ENCODE results near the gene PFKFB2.

The PFKFB2 gene

GRCh38 chr1:207072233-207072632, 19.2 kb downstream of the PFKFB2 start:
- DNase-seq (ENCODE audit: insufficient read length, low spot score), result no peak
- TF ChIP-seq CTCF (IDR thresholded peaks at IDR 0.05; ENCODE audit: insufficient read depth, missing control alignments), result no peak
- no peak for FAIRE-seq

DNA sequence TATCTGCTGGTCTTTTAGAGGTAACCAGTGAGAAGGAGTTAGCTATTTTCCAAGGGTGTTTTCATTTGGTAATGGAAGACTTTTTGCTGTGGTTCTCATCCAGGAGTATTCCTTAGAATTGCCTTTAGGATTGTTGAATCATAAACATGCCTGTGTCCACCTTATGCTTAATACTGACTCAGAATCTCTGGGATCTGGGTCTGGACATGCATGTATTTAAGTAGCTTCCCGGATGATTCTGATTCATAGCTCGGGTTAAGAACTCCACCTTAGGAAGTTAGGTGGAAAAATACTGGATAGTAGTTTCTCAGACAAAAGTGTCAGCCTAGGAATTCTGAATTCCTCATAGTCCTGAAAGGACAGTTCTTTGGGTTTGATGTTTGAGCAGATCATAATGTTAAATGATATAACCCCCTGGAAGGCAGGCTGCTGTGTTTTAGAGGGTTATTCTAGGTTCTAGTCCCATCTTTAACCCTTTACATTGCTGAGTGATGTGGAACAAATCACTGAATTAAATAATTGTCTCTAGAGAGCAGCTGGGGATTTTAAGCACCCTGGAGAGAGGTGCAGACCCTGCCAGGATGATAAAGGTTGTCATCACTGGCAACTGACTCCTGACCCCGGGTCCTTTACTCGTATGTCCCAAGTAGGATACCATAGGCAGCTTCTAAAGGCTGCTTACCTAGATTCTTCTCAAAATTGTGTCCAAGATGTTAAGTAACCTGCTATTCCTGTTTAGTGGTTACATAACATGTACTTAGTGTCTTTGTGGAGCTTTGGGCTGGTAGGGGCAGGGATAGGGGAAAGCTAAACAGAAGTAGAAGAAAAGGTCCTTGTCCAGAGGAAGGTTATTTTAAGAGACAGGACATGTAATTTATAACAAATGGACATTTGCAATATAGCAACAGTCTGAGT, 21.1 kb downstream of the PFKFB2 start:
- no peak for TF ChIP-seq CTCF (IDR thresholded peaks at IDR 0.05; ENCODE audit: insufficient read depth, missing control alignments)
- DNase-seq (ENCODE audit: insufficient read length, low spot score) (no peak), FAIRE-seq (no peak)

DNA sequence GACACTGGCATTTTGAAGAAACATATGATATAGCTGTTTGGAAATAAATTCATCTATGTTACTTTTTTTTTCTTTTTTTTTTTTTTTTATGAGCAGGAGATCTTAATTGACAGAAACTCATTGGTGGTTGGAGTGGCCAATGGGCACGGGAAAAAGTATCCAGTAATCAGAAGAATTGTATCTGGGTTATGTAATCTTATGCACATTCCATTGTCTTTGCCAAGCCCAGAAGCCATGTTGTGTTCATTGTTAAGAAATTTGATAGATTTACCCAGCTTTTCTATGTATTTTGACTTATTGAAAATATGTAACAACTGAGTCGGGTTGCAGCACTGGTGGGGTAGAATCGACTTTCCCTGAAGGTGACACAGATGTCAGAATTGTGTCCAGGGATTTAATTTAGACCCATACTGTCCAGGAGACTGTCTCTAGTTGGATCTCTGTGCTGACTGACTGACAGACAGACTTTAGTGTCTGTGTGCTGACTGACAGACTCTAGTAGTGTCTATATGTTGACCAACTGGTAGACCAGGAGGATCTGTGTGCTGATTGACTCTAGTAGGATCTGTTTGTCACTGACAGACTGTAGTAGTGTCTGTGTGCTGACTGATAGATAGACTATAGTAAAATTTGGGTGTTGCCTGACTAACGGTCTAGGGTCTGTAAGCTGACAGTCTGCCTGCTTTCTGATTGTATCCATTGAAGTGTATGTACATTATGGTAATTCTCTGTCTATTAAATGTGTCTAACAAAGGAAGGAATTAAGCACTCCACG, 23.3 kb downstream of the PFKFB2 start:
- DNase-seq (ENCODE audit: insufficient read length, low spot score) (no peak), FAIRE-seq (no peak)
- TF ChIP-seq CTCF (IDR thresholded peaks at IDR 0.05; ENCODE audit: insufficient read depth, missing control alignments), result no peak

- DNase-seq (ENCODE audit: insufficient read length, low spot score) (no peak), FAIRE-seq (no peak)
- TF ChIP-seq CTCF (IDR thresholded peaks at IDR 0.05; ENCODE audit: insufficient read depth, missing control alignments), result no peak
Measured at GRCh38 chr1:207077012-207077411, 23.9 kb downstream of the PFKFB2 start.

GRCh38 chr1:207077470-207078377, 24.6 kb downstream of the PFKFB2 start:
- TF ChIP-seq CTCF (IDR thresholded peaks at IDR 0.05; ENCODE audit: insufficient read depth, missing control alignments), result peak; percentile 99
- no peak for DNase-seq (ENCODE audit: insufficient read length, low spot score)
- FAIRE-seq, result peak; percentile 97

GRCh38 chr1:207078578-207079132, 25.6 kb downstream of the PFKFB2 start:
- DNase-seq (ENCODE audit: insufficient read length, low spot score) (no peak), FAIRE-seq (no peak)
- no peak for TF ChIP-seq CTCF (IDR thresholded peaks at IDR 0.05; ENCODE audit: insufficient read depth, missing control alignments)
